ENCODE measurements around the gene THOC6. TPM values are rescaled to one million over a fixed set of nuclear protein-coding genes. Genes with fewer than 3 reads are reported as not detected.

The THOC6 gene
- total RNA-seq, 1 experiment from 2014 or later = 29.9 TPM

- DNase-seq (ENCODE audit: low read depth) = no peak
These were observed 32.1 kb upstream of the THOC6 start for GRCh38 chr16:2991566-2992261.

- DNase-seq (ENCODE audit: low read depth) = no peak
These were observed 31.3 kb upstream of the THOC6 start for GRCh38 chr16:2992383-2993081.

- DNase-seq (ENCODE audit: low read depth) = no peak
These were observed 27.5 kb upstream of the THOC6 start for GRCh38 chr16:2996298-2996697.

- no peak for DNase-seq (ENCODE audit: low read depth)
These were observed 23.9 kb upstream of the THOC6 start for GRCh38 chr16:2999929-3000328.

GRCh38 chr16:3000540-3000939, 23.3 kb upstream of the THOC6 start:
- no peak for DNase-seq (ENCODE audit: low read depth)

- no peak for DNase-seq (ENCODE audit: low read depth)
These were observed 22.5 kb upstream of the THOC6 start for GRCh38 chr16:3001316-3001715.

GRCh38 chr16:3003582-3004270, 20.1 kb upstream of the THOC6 start:
- peak; percentile 98 for DNase-seq (ENCODE audit: low read depth)

GRCh38 chr16:3004319-3004718, 19.5 kb upstream of the THOC6 start:
- DNase-seq (ENCODE audit: low read depth) = no peak

GRCh38 chr16:3004781-3005284, 19.0 kb upstream of the THOC6 start:
- DNase-seq (ENCODE audit: low read depth) = no peak

- no peak for DNase-seq (ENCODE audit: low read depth)
These were observed 16.5 kb upstream of the THOC6 start for GRCh38 chr16:3007059-3007956.

- DNase-seq (ENCODE audit: low read depth) = no peak
These were observed 15.7 kb upstream of the THOC6 start for GRCh38 chr16:3007957-3008689.

- no peak for DNase-seq (ENCODE audit: low read depth)
These were observed 15.2 kb upstream of the THOC6 start for GRCh38 chr16:3008690-3009037.

GRCh38 chr16:3009568-3010390, 14.1 kb upstream of the THOC6 start:
- peak; percentile 38 for DNase-seq (ENCODE audit: low read depth)

- no peak for DNase-seq (ENCODE audit: low read depth)
These were observed 13.3 kb upstream of the THOC6 start for GRCh38 chr16:3010510-3010909.

GRCh38 chr16:3012246-3012645, 11.6 kb upstream of the THOC6 start:
- DNase-seq (ENCODE audit: low read depth) = no peak

- peak; percentile 29 for DNase-seq (ENCODE audit: low read depth)
These were observed 10.9 kb upstream of the THOC6 start, which contains the start of gene CLDN9 for GRCh38 chr16:3012828-3013420. Gene CLDN9, plus strand, starts transcription at chr16:3012923. Its CDS starts 440 bp downstream, at chr16:3013363.

- DNase-seq (ENCODE audit: low read depth) = peak; percentile 38
These were observed 10.3 kb upstream of the THOC6 start for GRCh38 chr16:3013491-3013951.

- DNase-seq (ENCODE audit: low read depth) = no peak
These were observed 9.7 kb upstream of the THOC6 start for GRCh38 chr16:3013998-3014690.

GRCh38 chr16:3014971-3015370, 8.9 kb upstream of the THOC6 start:
- no peak for DNase-seq (ENCODE audit: low read depth)

Measured in M059J (cell line).